ENCODE measurements around the gene MRPS23. TPM values are rescaled to one million over a fixed set of nuclear protein-coding genes. Genes with fewer than 3 reads are reported as not detected.

MRPS23 gene
- total and polyA plus RNA-seq, 10 donors = 7.3 to 29.2 (median 23.3) TPM

- peaks cover 0 to 40% (median 0%) of the 10 kb centered on the region in 6 donors for H3K36me3 ChIP-seq
- TF ChIP-seq POLR2A (IDR thresholded peaks at IDR 0.05) (no peak), POLR2AphosphoS5 (IDR thresholded peaks at IDR 0.05) (no peak), CTCF (IDR thresholded peaks at IDR 0.05 in 8 of 11, conservative IDR thresholded peaks at IDR 0.05 in 3 of 11) (no peak)
- no peaks in the 10 kb centered on the region for H3K9me3 ChIP-seq
- WGBS, 5 donors = 80 to 86% (median 84%) methylated on average over 14 to 15 of the region's 15 CpGs
- H3K4me1 ChIP-seq = peaks cover 23 to 58% (median 38%) of the 10 kb centered on the region in 6 donors
- H3K27me3 ChIP-seq (replicated peaks in 1 of 7) = peaks cover 0 to 41% (median 5%) of the 10 kb centered on the region in 7 donors
- no peak overlapping the region for H3K4me3 ChIP-seq
- intact Hi-C loops (cut with DNase I; ENCODE audit: low total_unique reads) = no loop called here
- peak overlapping the region in 4 of 8 donors; percentile 72 to 76 (median 74) for H3K27ac ChIP-seq
- DNase-seq = no peak
Observed at GRCh38 chr17:57876023-57876865, 26.4 kb upstream of the MRPS23 start.

- intact Hi-C loops (cut with DNase I; ENCODE audit: low total_unique reads) = no loop called here
- Histone ChIP-seq H3K27ac (peak overlapping the region in 6 of 8 donors; percentile 58 to 76 (median 73)), H3K4me3 (no peak overlapping the region), H3K4me1 (peaks cover 23 to 58% (median 38%) of the 10 kb centered on the region in 6 donors), H3K36me3 (peaks cover 0 to 47% (median 0%) of the 10 kb centered on the region in 6 donors), H3K9me3 (no peaks in the 10 kb centered on the region), H3K27me3 (replicated peaks in 1 of 7) (peaks cover 0 to 41% (median 5%) of the 10 kb centered on the region in 7 donors)
- 29 to 39% (median 30%) methylated on average over 10 of the region's 10 CpGs for WGBS, 5 donors
- DNase-seq = no peak
- TF ChIP-seq POLR2A (IDR thresholded peaks at IDR 0.05) (no peak), CTCF (IDR thresholded peaks at IDR 0.05 in 8 of 11, conservative IDR thresholded peaks at IDR 0.05 in 3 of 11) (peak in 5 of 11 experiments; percentile 20 to 53 (median 27)), POLR2AphosphoS5 (IDR thresholded peaks at IDR 0.05) (peak; percentile 52 to 62 (median 56))
Observed at GRCh38 chr17:57875290-57876022, 25.6 kb upstream of the MRPS23 start.

- Histone ChIP-seq H3K27ac (peak overlapping the region in 7 of 8 donors; percentile 45 to 76 (median 72)), H3K27me3 (replicated peaks in 1 of 7) (peaks cover 0 to 41% (median 5%) of the 10 kb centered on the region in 7 donors), H3K9me3 (no peaks in the 10 kb centered on the region), H3K4me1 (peaks cover 23 to 59% (median 38%) of the 10 kb centered on the region in 6 donors), H3K36me3 (peaks cover 0 to 49% (median 0%) of the 10 kb centered on the region in 6 donors), H3K4me3 (peak overlapping the region in 6 of 8 donors; percentile 9 to 57 (median 16))
- WGBS, 5 donors = 6 to 14% (median 9%) methylated on average over 17 to 33 of the region's 33 CpGs
- TF ChIP-seq POLR2A (IDR thresholded peaks at IDR 0.05) = no peak
- TF ChIP-seq CTCF (IDR thresholded peaks at IDR 0.05 in 8 of 11, conservative IDR thresholded peaks at IDR 0.05 in 3 of 11) = no peak
- peak in 2 of 3 donors; percentile 62 to 72 for TF ChIP-seq POLR2AphosphoS5 (IDR thresholded peaks at IDR 0.05)
- peak; percentile 86 for DNase-seq
- intact Hi-C loops (cut with DNase I; ENCODE audit: low total_unique reads) = no loop called here
Observed at GRCh38 chr17:57874434-57875289, 24.8 kb upstream of the MRPS23 start.
